T-helper 2 cell (primary cell): ENCODE measurements around the gene SLC22A15.
"Not testable (repeated sequence)": the region's sequence is repeated elsewhere in the genome, so short reads cannot be mapped to it uniquely, and the experiment has no call there.

ENCODE experiments used
- DNase-seq, 5 experiments: peaks; one replicate each; pipeline versions ENCODE4 v3.0.0 to v3.0.0-alpha.2; 2012 to 2022

Gene SLC22A15

DNA sequence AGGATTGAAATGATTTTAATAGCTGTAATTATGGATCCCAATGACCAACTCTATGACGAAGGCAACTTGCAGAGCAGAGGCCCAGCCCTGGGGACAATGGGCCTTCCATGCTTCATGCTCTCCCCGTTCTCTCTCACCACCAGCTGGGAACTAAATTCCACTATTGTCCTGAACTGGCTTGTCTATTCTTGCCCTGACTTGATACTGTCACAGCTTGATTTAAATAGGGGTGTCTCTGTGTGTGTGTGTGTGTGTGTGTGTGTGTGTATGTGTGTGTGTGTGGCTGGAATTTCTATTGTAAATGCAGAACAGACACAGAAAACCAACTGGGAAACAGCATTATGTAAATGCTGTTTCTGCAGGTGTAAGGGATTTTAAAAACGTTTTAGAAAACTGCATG, 57.0 kb downstream of the SLC22A15 start:
- no peak for DNase-seq

DNA sequence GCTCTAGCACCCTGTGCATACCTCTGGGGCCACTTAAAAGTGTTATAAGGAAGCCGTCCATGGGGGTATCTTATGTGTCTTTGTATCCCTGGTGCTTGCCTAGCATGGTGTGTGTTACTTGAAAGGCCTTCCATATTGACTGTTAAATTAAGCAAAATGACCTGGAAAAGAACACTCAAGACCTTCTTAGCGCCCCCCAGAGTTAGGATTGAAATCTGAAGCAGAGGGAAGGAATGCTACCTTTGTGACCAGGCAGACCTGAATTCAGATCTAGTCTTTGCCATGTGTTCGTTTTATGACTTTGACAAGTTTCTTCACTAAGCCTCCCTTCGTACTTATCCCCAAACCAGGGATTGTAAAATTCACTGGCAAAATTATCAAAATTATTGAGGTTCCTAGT, 59.9 kb downstream of the SLC22A15 start:
- no peak for DNase-seq

DNA sequence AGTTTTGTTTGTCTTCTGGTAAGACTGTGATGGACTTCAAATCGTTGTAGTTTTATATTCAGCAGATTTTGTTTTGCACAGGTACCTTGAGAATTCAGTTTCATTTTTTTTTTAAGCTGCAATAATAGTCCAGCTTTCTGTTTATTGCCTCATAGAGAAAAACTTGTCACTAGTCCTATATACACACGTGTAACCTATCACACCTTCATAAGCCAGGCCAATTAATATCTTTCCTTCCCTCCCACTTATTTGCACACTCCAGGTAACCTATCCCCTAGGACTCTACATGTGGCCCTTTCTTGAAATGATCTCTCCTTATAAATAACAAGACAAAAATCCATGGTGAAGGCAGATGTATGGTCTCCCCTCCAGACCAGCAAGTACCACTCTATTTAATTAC, 62.4 kb downstream of the SLC22A15 start:
- no peak for DNase-seq

DNA sequence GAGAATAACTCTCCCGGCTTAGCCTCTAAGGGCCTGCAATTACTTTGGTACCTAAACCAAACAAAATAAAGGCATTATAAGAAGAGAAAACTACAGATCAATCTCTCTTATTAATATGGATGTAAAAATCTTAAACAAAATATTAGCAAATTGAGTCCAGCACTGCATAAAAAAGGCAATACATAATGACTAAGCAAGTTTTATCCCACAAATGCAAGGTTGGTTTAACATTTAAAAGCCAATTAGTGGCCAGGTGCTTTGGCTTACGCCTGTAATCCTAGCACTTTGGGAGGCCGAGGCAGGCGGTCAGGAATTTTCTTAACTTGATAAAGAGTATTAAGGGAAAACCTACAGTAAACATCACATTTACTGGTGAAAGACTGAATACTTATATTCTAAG, 67.8 kb downstream of the SLC22A15 start:
- DNase-seq: no peak

DNA sequence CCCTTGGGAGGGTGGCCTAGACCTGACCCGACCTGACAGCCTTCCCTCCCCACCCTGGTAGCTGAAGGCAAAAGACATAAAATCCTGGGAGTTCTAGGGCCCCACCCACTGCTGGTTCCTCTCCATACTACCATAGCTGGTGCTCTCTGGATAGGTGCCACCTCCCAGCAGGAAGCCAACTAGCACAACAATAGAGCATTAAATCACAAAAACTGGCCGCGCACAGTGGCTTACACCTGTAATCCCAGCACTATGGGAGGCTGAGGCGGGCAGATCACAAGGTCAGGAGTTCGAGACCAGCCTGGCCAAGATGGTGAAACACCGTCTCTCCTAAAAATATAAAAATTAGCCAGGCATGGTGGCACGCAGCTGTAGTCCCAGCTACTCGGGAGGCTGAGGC, 70.6 kb downstream of the SLC22A15 start:
- not testable (repeated sequence) for DNase-seq

DNA sequence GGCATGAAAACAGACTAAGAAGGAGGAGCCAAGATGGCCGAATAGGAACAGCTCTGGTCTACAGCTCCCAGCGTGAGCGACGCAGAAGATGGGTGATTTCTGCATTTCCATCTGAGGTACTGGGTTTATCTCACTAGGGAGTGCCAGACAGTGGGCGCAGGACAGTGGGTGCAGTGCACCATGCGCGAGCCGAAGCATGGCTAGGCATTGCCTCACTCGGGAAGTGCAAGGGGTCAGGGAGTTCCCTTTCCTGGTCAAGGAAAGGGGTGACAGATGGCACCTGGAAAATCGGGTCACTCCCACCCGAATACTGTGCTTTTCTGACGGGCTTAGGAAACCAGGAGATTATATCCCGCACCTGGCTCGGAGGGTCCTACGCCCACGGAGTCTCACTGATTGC, 75.6 kb downstream of the SLC22A15 start:
- DNase-seq: not testable (repeated sequence)

DNA sequence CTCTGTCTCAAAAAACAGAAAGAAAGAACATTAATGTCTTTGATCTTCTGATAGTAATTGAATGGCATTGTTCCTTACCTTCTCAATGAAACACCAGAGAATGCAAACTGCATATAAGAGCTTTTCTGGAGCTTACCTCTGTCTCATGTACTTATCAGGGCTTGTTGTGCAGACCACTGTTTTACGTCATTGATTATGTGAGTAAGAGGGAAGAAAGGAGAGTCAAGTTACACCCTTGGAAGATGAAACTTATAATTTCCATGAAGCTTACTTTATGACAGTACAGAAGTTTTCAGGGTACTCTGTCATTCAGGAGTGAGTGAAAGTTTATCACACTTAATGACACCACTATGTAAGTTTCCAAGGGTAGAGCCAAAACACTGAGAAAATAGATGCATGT, 85.9 kb downstream of the SLC22A15 start:
- no peak for DNase-seq

DNA sequence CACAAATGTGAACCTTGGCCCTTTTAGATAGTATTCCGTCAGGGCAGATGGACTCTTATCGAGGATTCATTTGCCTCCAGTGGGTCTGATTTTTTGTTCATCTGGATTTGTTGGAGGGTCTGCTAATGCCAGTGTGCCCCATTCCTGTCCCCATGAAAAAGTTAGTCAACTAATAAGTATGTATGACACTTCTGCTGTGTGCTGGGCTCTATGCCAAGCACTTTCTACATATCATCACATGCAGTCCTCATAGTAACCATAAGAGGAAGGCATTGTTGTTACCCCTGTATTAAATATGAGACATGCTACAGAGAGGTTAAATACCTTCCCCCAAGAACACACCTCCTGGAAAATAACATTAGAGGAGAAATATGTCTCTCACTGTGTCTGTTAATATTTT, 88.3 kb downstream of the SLC22A15 start:
- DNase-seq: no peak

DNA sequence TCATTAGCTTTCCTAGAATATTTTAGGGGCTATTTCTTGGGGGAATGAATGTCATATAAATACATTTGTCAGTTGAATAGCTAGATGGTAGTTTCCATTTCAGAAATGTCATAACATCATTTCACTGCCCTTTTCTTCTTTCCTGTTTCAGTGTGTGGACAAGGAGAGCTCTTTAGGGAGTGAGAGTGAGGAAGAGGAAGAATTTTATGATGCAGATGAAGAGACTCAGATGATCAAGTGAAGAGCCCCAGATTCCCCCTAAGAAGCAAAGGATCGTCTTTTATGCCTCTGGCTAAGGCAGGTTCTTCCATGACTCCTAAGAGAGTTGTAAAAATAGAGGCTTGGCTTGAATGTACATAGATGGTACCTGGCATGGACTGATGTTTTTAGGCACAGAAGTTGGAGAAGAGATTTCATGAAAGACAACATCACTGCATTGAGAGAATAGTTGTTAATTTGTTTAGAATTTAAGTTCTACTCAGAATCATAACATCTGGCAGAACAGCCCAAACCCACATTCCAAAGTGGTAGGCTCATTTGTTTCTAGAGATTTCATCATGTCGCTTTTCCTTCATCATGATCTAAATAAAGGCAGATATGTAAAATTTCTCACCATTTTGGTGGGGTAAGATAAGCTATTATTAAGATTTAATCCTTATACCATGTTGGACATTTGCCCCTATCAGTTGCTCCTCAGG, 90.7 kb downstream of the SLC22A15 start:
- DNase-seq: no peak

DNA sequence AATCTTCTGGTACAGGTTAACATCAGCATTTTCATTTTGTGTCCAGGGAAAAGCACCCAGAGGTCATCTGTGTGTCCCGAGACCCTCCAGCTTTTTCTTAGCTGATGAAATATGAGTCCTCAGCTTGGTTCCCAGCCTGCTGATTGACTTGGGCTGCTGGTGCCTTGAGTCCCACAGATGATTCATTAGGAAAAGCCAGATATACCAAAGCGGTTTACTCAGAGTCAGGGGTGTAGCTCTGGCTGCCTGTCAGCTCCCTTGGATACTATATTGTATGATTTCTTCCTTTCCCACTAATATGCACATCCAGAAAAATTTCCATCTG, 91.2 kb downstream of the SLC22A15 start:
- DNase-seq: no peak

DNA sequence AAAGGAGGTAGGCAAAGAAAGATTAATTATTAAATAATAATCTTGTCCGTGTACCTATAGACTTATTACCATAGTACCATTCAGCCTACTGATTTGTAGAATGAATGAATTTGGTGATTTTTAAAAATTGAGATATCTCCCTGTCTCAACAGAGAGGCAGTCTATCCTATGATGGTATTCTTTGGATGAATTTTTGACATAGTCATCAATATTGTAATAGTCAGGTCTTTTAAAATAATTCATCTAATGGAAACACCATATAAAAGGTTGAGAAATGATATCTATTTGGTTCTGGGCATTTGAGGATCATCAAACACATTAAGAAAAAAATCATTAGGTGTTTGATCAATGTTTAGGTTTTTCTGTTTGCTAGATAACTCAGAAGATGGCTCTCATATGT, 99.3 kb downstream of the SLC22A15 start:
- DNase-seq: no peak

DNA sequence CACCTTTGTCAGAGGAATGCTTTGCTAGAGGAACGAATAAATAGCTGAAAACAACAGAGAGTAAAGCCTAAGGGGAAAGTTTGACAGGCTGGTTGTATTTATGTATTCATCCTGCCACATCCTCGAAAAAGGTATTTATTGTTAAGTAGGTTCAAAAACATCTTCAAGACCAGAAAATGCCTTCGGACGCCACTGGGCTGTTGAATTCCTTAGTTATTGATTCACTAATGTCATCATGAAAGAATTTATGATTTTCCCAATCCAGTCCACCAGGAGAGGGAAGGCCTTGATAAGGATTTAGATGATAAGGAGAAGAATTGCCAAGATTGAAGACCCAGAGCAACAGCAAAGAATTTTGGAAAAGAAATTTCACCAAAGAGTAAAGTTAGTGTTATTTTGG, 99.7 kb downstream of the SLC22A15 start:
- no peak for DNase-seq

DNA sequence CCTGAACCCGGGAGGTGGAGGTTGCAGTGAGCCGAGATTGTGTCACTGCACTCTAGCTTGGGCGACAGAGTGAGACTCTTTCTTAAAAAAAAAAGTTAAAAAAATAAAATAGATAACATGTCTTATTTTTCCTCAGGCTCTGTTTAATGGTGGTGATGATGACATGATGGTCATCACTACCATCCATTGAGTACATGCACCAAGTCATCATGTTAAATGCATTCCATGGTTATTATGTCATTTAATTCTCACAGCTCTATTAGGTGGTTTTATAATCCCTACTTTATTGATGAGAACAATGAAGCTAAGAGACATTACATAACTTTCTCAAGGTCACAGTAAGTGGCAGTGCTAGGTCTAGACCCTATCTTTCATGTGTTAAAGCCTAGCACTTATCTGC, 100.5 kb downstream of the SLC22A15 start:
- DNase-seq: no peak

DNA sequence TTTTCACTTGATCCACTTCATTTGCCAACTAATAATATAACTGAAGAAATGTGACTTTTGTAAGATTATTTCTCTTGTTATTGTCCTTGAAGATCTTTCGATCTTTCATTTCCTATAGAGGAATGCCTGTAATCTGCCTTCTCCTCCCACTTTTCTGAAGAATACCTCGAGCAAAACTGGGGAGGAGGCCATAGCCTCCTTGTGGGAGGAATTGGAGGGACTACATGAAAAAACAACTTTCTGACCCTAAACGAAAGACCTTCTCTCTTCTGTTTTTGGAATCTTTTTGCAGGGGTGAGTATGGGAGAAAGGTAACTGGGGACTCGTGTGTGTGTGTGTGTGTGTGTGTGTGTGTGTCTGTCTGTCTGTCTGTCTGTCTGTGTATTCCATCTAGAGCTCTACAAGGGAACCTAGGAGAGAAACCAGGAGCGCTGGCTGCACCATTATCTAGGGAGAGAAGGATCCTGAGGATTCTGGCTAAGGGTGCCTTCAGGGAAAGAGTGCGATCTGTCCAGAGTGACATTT, 102.4 kb downstream of the SLC22A15 start:
- no peak for DNase-seq

DNA sequence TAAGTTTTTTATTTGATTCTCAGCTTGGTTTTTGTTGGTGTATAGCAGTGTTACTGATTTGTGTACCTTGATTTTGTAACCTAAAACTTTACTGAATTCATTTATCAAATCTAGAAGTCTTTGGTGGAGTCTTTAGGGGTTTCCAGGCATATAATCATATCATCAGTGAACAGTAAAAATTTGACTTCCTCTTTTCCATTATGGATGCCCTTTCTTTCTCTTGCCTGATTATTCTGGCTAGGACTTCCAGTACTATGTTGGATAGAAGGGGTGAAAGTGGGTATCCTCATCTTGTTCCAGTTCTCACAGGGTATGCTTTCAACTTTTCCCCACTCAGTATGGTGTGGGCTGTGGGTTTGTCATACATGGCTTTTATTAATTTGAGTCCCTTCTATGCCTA, 111.3 kb downstream of the SLC22A15 start:
- no peak for DNase-seq

DNA sequence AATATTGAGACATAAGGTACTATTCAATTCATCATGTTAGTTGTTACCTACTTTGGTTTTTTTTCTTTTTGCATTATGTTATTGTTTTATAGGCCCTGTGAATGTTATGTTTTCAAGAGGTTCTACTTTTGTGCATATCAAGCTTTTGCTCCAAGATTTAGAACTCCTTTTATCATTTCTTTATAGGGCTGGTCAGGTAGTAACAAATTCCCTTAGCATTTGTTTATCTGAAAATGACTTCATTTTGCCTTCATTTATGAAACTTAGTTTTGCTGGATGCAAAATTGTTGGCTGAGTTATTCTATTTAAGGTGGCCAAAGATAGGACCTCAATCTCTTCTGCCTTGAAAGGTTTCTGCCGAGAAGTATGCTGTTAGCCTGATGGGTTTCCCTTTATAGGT, 113.6 kb downstream of the SLC22A15 start:
- no peak for DNase-seq

DNA sequence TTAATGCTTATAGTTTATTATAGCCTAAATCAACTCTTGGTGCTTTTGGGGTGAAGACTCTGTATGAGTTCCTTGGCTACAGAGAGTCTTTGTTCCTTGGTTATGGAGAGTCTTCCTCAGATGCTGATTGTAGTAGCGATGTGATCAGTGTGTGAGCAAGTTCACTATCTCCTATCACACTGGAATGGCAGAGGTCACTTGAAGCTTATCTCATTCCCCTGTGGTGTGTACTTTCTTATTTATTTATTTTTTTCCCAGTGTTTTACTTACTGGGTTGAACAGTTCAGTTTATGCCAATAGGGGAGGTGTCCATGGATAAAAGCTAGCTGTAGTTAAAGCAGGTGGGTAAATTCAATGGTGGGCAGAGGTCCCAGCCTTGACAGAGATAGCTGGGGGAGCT, 114.8 kb downstream of the SLC22A15 start:
- DNase-seq: no peak

DNA sequence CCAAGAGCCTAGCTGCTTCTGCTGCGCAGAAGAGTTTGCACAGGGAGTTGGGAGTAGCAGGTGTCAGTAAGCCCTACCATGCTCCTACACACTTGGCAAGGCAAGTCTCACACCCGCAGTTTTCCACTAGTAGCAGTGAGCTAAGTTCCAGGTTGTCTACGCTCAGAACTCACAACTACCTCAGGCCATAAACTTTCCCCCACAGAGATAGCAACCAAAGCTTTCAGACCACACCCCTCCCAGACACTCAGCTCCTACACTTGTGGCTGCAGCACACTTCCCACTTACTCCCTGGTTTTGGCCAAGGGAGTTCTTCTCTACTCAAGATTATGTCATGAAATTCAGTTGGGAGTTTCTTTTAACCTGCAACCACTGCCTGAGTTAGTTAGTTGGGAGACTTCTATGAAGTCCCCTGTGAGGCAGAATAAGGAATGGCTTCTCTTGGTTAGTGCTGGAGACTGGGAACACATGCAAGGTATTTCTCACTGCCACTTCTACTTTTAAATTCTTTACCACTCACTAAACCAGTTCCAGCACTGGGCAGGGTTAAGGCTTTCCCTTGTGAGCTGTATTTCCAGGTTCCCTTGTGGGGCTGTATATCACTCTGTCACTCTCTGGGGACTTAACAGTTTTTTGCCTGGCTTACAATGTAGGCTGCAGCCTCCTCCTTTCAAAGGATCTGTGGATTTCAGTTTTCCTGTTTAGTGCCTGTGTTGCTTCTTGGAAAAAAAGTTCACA, 116.6 kb downstream of the SLC22A15 start:
- no peak for DNase-seq

DNA sequence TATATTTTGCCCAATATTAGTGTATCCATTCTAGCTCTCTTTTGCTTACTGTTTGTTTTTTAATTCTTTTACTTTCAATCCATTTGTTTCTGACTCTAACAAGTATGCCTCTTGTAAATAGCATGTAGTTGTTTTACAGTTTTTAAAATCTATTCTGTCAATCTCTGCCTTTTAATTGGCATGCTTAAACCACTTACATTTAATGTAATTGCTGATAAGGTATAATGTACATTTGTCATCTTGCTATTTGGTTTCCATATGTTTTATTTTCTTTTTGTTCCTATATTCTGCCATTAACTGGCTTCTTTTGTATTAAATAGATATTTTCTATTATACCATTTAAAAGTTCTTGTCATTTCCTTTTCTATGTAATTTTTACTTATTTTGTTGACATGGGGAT, 118.7 kb downstream of the SLC22A15 start:
- DNase-seq: no peak

DNA sequence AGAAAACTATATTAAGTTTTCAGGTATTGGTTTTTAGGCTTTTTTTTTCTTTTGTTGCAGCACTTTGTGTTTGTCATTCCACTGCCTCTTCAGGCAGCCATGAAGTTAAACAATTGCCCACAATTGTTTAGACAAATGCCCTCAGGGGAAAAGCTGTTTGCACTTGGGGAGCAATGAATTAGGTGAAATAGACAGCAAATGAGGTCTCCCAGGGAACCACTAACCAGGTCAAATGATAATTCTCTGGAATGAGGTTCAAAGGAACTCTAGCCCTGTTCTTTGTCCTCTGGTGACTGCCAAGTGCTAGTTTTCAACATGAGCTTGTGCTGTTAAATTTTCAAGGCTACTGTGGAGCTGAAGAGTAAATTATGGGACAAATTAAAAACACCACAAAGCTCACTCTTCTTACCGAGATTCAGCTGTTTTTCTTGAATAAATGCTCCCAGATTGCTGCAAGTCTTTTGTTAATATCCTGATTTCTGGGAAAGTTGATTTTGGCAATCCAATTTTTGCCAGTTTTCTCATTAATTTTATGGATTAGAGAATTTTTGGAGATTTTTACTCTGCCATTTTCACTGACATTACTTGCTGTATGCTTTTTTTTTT, 119.8 kb downstream of the SLC22A15 start:
- no peak for DNase-seq

DNA sequence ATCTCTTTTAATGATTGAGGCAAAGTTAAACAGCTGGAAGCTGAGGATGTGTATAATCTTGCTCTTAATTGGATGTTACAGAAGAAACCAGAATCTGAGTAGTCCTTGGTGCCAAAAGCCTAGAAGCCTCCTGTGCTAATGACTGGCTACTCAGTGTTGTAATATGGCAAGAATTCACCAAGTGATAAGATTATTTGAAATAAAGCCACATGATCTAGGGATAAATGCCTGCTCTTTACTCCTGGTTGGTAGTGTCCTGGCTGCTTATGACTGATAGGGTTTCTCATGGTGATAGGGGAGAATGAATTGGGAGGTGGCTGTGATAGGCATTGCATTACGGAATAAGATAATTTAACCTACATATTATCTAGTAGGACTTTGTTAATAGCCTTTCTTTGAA, 121.3 kb downstream of the SLC22A15 start:
- DNase-seq: no peak

DNA sequence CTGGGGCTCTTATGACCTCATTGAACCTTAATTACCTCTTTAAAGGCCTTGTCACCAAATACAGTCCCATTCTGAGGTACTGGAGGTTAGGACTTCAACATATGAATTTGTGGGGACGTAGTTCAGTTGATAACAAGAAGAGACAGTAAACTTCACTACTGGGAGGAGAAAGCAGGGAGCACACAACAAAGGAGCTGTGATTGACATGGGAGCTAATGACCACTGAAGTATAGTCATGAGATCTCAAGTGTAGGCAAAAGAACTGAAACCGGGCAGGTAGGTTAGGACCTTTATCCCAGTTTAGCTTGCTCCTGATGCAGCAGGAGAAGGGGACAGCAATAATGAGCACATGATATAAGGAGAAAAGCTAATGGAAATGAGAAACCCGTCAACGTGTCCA, 123.1 kb downstream of the SLC22A15 start:
- DNase-seq: no peak

DNA sequence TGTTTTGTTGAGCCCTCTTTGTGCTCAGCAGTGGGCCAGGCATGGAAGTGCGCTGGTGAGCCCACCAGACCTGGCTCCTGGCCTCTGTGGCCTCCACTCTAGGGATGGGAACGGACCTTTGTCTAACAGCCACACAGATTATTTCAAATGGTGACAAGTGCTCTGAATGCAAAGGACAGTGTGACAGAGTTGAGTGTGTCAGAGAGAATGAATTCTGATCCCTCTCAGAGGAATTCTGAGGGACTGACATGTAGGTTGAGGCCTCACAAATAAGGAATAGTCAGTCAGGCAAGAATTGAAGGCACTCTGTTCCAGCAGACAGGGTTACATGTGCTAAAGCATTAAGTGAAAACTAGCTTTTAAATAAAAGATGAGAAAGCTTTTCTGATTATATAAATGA, 123.6 kb downstream of the SLC22A15 start:
- no peak for DNase-seq

DNA sequence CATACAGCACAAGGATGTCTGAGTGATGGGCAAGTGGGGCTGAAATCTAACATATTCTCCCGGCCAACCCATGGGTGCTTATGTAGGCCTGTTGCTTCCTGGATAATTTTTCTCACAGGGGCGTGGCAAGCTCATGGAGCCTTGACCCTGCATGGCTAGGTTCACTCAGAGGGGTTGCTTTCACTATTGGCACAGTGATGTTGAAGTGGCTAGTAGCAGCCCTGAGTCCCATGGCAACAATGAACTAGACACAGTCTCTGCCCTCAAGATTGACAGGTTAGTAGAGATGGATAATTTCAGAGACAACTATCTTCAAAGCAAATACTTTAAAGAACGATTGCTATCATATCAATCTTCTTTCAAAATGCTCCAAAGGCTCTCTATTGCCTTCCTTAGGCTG, 128.4 kb downstream of the SLC22A15 start:
- no peak for DNase-seq
